Panc1 (cell line): ENCODE measurements around the gene ASNSD1.

ENCODE experiments used
- POLR2AphosphoS5 ChIP-seq: IDR thresholded peaks from 2 replicates; pipeline ENCODE4 v1.6.1; 2012; ENCODE audit warnings: mild to moderate bottlenecking, low read depth, low read length, moderate library complexity
- SIN3A ChIP-seq: IDR thresholded peaks from 2 replicates; pipeline ENCODE4 v1.6.1; 2012; ENCODE audit warnings: low read depth, mild to moderate bottlenecking, low read length, moderate library complexity, borderline replicate concordance; ENCODE audit not compliant: insufficient read depth
- TF ChIP-seq, protein P1 (sequence below): fragments of 450-650 bp; IDR thresholded peaks from 2 replicates; pipeline ENCODE4 v1.5.1; 2017; ENCODE audit warnings: mild to moderate bottlenecking
- TF ChIP-seq, protein P2 (sequence below), 2 experiments: IDR thresholded peaks; 2 replicates each; pipeline ENCODE4 v1.6.1; 2011 to 2012; ENCODE audit warnings: low read depth in 2 of 2, control low read depth in 1 of 2, low read length in 1 of 2, mild to moderate bottlenecking in 1 of 2, moderate library complexity in 1 of 2; ENCODE audit not compliant: insufficient read depth in 1 of 2

- TF ChIP-seq, protein P1, sequence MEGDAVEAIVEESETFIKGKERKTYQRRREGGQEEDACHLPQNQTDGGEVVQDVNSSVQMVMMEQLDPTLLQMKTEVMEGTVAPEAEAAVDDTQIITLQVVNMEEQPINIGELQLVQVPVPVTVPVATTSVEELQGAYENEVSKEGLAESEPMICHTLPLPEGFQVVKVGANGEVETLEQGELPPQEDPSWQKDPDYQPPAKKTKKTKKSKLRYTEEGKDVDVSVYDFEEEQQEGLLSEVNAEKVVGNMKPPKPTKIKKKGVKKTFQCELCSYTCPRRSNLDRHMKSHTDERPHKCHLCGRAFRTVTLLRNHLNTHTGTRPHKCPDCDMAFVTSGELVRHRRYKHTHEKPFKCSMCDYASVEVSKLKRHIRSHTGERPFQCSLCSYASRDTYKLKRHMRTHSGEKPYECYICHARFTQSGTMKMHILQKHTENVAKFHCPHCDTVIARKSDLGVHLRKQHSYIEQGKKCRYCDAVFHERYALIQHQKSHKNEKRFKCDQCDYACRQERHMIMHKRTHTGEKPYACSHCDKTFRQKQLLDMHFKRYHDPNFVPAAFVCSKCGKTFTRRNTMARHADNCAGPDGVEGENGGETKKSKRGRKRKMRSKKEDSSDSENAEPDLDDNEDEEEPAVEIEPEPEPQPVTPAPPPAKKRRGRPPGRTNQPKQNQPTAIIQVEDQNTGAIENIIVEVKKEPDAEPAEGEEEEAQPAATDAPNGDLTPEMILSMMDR, result no peak
- TF ChIP-seq, protein P2, sequence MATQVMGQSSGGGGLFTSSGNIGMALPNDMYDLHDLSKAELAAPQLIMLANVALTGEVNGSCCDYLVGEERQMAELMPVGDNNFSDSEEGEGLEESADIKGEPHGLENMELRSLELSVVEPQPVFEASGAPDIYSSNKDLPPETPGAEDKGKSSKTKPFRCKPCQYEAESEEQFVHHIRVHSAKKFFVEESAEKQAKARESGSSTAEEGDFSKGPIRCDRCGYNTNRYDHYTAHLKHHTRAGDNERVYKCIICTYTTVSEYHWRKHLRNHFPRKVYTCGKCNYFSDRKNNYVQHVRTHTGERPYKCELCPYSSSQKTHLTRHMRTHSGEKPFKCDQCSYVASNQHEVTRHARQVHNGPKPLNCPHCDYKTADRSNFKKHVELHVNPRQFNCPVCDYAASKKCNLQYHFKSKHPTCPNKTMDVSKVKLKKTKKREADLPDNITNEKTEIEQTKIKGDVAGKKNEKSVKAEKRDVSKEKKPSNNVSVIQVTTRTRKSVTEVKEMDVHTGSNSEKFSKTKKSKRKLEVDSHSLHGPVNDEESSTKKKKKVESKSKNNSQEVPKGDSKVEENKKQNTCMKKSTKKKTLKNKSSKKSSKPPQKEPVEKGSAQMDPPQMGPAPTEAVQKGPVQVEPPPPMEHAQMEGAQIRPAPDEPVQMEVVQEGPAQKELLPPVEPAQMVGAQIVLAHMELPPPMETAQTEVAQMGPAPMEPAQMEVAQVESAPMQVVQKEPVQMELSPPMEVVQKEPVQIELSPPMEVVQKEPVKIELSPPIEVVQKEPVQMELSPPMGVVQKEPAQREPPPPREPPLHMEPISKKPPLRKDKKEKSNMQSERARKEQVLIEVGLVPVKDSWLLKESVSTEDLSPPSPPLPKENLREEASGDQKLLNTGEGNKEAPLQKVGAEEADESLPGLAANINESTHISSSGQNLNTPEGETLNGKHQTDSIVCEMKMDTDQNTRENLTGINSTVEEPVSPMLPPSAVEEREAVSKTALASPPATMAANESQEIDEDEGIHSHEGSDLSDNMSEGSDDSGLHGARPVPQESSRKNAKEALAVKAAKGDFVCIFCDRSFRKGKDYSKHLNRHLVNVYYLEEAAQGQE (IDR thresholded peaks at IDR 0.05; ENCODE audit: insufficient read depth in 1 of 2, low read depth in 2 of 2, low read length in 1 of 2), result no peak
- no peak for TF ChIP-seq POLR2AphosphoS5
- TF ChIP-seq SIN3A, result no peak
These were observed 36.5 kb upstream of the ASNSD1 start for GRCh38 chr2:189624648-189625355.
